Spinal cord (tissue), 10 donors: ENCODE measurements around the gene EFCC1. TPM values are rescaled to one million over a fixed set of nuclear protein-coding genes. Genes with fewer than 3 reads are reported as not detected.

ENCODE experiments used
- DNase-seq, 6 donors: peaks; one replicate each; pipeline versions ENCODE4 v3.0.0 to v3.0.0-alpha.2; 2013 to 2015; ENCODE audit warnings: low spot score in 6 of 6, low read depth in 4 of 6
- H3K27ac ChIP-seq: one replicate; pipeline ENCODE4 v1.5.1; 2013; ENCODE audit warnings: low read depth, low read length, control low read depth
- H3K27me3 ChIP-seq: one replicate; pipeline ENCODE4 v1.6.1; 2013; ENCODE audit warnings: low read length; ENCODE audit not compliant: control insufficient read depth, insufficient read depth
- H3K36me3 ChIP-seq: one replicate; pipeline ENCODE4 v1.6.1; 2013; ENCODE audit warnings: low read length; ENCODE audit not compliant: control insufficient read depth, insufficient read depth
- H3K4me1 ChIP-seq: one replicate; pipeline ENCODE4 v1.6.1; 2013; ENCODE audit warnings: low read length; ENCODE audit not compliant: control insufficient read depth, insufficient read depth
- H3K4me3 ChIP-seq: one replicate; pipeline ENCODE4 v1.5.1; 2013; ENCODE audit warnings: low read depth, low read length, control low read depth
- H3K9me3 ChIP-seq: one replicate; pipeline ENCODE4 v1.6.1; 2013; ENCODE audit warnings: low read length; ENCODE audit not compliant: control insufficient read depth, insufficient read depth
- WGBS: methylation state at CpG from one replicate; pipeline ENCODE4 v1.1.5; 2013; ENCODE audit warnings: missing lambda C conversion rate; ENCODE audit not compliant: insufficient coverage; 5-methylcytosine and 5-hydroxymethylcytosine counted together
- polyA plus RNA-seq, 2 donors: library from polyadenylated mRNA; unstranded; fragments of 120-200 nt; gene quantifications; one replicate each; pipeline ENCODE4 v1.2.1, GENCODE V29; 2013; ENCODE audit not compliant: insufficient read length in 2 of 2
- total RNA-seq, 2 donors: library from RNA; depleted of rRNA in 1 of 2; stranded (reverse); fragments of 120-200 nt in 1 of 2; fragments of >200 nt in 1 of 2; gene quantifications; one replicate each; pipeline versions ENCODE4 v1.2.3 to v1.2.4, GENCODE V29; 2013 to 2014
- donor health status: healthy.

EFCC1 gene
- total and polyA plus RNA-seq, 4 donors: 0.89 to 5.2 (median 3.0) TPM

GRCh38 chr3:129037093-129037419 lies 36.0 kb downstream of the EFCC1 start:
- no peak overlapping the region for H3K4me3 ChIP-seq
- DNase-seq: no peak
- peaks cover 19% of the 10 kb centered on the region for H3K36me3 ChIP-seq
- no peaks in the 10 kb centered on the region for H3K9me3 ChIP-seq
- 100% methylated on average over 1 of the region's 2 CpGs for WGBS
- peaks cover 11% of the 10 kb centered on the region for H3K4me1 ChIP-seq
- no peak overlapping the region for H3K27ac ChIP-seq
- H3K27me3 ChIP-seq: no peaks in the 10 kb centered on the region

DNA sequence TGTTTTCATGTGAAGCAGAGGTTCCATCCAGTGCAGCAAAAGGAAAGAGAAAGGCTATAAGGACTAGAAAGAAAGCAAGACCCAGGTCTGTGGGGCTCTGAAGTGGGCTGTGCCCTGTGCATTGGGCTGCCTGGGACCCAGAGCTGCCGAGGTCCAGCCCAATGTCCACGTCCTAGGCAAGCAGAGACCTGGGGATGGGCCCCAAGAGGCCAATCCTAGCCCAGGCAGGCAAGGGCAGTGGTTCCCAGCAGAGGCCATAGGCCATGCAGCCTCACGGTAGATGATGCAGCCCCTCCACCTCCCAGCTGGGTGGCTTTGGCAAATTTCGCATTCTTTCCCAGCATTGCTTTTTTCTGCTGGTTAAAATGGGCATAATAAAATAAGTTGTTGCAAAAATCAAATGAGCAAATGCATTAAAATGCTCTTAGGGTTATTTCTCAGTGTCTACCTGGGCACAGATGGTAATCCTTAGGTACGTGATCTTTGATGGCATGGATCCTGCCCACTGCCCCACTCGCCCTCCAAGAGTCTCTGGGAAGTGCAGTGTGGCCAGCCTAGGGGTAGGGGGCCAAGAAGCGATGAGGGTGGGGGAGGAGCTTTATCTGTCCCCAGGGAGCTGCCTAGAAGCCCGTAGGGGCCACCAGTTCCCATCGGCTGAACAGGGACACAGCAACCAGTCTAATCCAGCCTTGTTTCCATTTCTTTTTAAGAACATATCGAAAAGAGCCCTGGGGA lies 37.2 kb downstream of the EFCC1 start:
- WGBS: 73% methylated on average over 6 of the region's 10 CpGs

GRCh38 chr3:129039271-129040038 lies 38.4 kb downstream of the EFCC1 start:
- 60% methylated on average over 14 of the region's 14 CpGs for WGBS
- no peaks in the 10 kb centered on the region for H3K27me3 ChIP-seq
- peaks cover 11% of the 10 kb centered on the region for H3K4me1 ChIP-seq
- H3K4me3 ChIP-seq: no peak overlapping the region
- no peaks in the 10 kb centered on the region for H3K9me3 ChIP-seq
- no peak overlapping the region for H3K27ac ChIP-seq
- peak in 2 of 6 donors; percentile 69 to 72 for DNase-seq
- H3K36me3 ChIP-seq: peaks cover 11% of the 10 kb centered on the region

More for the DNA sequence above, 37.2 kb downstream of the EFCC1 start:
- Histone ChIP-seq H3K27me3 (no peaks in the 10 kb centered on the region), H3K9me3 (no peaks in the 10 kb centered on the region), H3K4me3 (no peak overlapping the region), H3K36me3 (peaks cover 11% of the 10 kb centered on the region), H3K4me1 (peaks cover 11% of the 10 kb centered on the region), H3K27ac (no peak overlapping the region)
- DNase-seq: no peak

DNA sequence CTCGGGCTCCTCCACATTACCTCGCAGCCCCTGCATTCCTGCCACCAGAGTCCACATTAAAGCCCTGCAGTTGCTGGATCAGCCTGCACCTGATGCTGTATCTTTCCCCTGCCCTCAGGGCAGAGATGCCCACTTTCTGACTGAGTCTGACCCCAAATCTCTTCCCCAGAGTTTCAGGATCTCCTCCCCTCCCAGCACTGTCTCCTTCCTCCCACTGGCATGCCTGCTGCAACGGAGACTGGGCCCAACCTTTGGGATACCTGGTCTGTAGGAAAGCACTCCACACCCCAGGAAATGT lies 38.9 kb downstream of the EFCC1 start:
- Histone ChIP-seq H3K4me3 (no peak overlapping the region), H3K27me3 (peaks cover under 1% of the 10 kb centered on the region), H3K27ac (no peak overlapping the region), H3K36me3 (peaks cover 11% of the 10 kb centered on the region), H3K9me3 (no peaks in the 10 kb centered on the region), H3K4me1 (peaks cover 11% of the 10 kb centered on the region)
- no peak for DNase-seq
- 77% methylated on average over 2 of the region's 3 CpGs for WGBS

GRCh38 chr3:129040579-129041300 lies 39.6 kb downstream of the EFCC1 start:
- Histone ChIP-seq H3K36me3 (peaks cover 11% of the 10 kb centered on the region), H3K4me1 (peaks cover 11% of the 10 kb centered on the region), H3K27me3 (peaks cover 8% of the 10 kb centered on the region), H3K27ac (no peak overlapping the region), H3K4me3 (no peak overlapping the region), H3K9me3 (no peaks in the 10 kb centered on the region)
- WGBS: 81% methylated on average over 12 of the region's 15 CpGs
- no peak for DNase-seq

DNA sequence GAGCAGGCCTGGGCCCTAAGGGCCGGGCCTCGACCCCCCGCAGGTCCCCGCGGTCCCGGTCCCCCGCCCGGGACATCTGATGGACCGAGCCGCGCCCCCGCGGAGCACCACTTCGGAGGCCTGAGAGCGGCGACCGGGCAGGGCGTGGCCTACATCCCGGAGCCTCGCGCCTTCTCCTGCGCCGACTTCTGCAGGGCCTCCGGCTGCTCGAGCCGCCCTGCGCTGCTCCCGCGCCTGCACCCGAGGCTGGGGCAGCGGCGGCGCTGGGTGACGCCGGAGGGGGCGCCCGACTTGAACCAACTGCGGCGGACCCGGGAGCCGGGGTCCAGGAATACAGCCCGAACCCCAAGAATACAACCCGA lies 44.6 kb downstream of the EFCC1 start:
- WGBS: 4% methylated on average over 40 of the region's 43 CpGs

GRCh38 chr3:129046037-129046731 lies 45.1 kb downstream of the EFCC1 start:
- peaks cover 22% of the 10 kb centered on the region for H3K27me3 ChIP-seq
- H3K4me3 ChIP-seq: no peak overlapping the region
- H3K36me3 ChIP-seq: no peaks in the 10 kb centered on the region
- no peak overlapping the region for H3K27ac ChIP-seq
- WGBS: 20% methylated on average over 67 of the region's 67 CpGs
- peaks cover 3% of the 10 kb centered on the region for H3K4me1 ChIP-seq
- DNase-seq: no peak
- H3K9me3 ChIP-seq: no peaks in the 10 kb centered on the region

More for the DNA sequence above, 44.6 kb downstream of the EFCC1 start:
- H3K36me3 ChIP-seq: peaks cover 2% of the 10 kb centered on the region
- H3K9me3 ChIP-seq: no peaks in the 10 kb centered on the region
- no peak for DNase-seq
- peaks cover 22% of the 10 kb centered on the region for H3K27me3 ChIP-seq
- H3K4me1 ChIP-seq: peaks cover 3% of the 10 kb centered on the region
- no peak overlapping the region for H3K27ac ChIP-seq
- no peak overlapping the region for H3K4me3 ChIP-seq

GRCh38 chr3:129046732-129047552 lies 45.8 kb downstream of the EFCC1 start:
- Histone ChIP-seq H3K27ac (no peak overlapping the region), H3K4me1 (peaks cover 6% of the 10 kb centered on the region), H3K36me3 (no peaks in the 10 kb centered on the region), H3K27me3 (peaks cover 22% of the 10 kb centered on the region), H3K4me3 (no peak overlapping the region), H3K9me3 (no peaks in the 10 kb centered on the region)
- 78% methylated on average over 39 of the region's 46 CpGs for WGBS
- no peak for DNase-seq

GRCh38 chr3:129047553-129047839 lies 46.4 kb downstream of the EFCC1 start:
- H3K27ac ChIP-seq: no peak overlapping the region
- H3K36me3 ChIP-seq: no peaks in the 10 kb centered on the region
- H3K4me1 ChIP-seq: peaks cover 10% of the 10 kb centered on the region
- peaks cover 22% of the 10 kb centered on the region for H3K27me3 ChIP-seq
- H3K9me3 ChIP-seq: no peaks in the 10 kb centered on the region
- no peak overlapping the region for H3K4me3 ChIP-seq
- no peak for DNase-seq
- WGBS: 98% methylated on average over 6 of the region's 6 CpGs
